Activated CD4-positive, alpha-beta T cell treated with anti-CD3 and anti-CD28 coated beads, Interleukin-2, Interleukin-4, amounts not matched to agents 100 ng/mL and 50 ng/mL, durations not matched to agents 16 hours and 8 hours (primary cell): ENCODE measurements around the gene PMEPA1.

ENCODE experiments used
- DNase-seq: peaks from one replicate; pipeline ENCODE4 v3.0.0-alpha.2; 2020; ENCODE audit warnings: low spot score

PMEPA1 gene

GRCh38 chr20:57693002-57693582 is 16.7 kb downstream of the PMEPA1 start:
- DNase-seq = no peak

- no peak for DNase-seq
Observed at GRCh38 chr20:57692393-57692792, 17.4 kb downstream of the PMEPA1 start.

GRCh38 chr20:57691699-57692098 is 18.1 kb downstream of the PMEPA1 start:
- no peak for DNase-seq

- no peak for DNase-seq
Observed at GRCh38 chr20:57690525-57690924, 19.3 kb downstream of the PMEPA1 start.

GRCh38 chr20:57689745-57690481 is 19.9 kb downstream of the PMEPA1 start:
- no peak for DNase-seq

- DNase-seq = no peak
Observed at GRCh38 chr20:57688864-57689263, 21.0 kb downstream of the PMEPA1 start.

- DNase-seq = no peak
Observed at GRCh38 chr20:57688295-57688694, 21.5 kb downstream of the PMEPA1 start.

GRCh38 chr20:57686931-57687652 is 22.7 kb downstream of the PMEPA1 start:
- no peak for DNase-seq

- DNase-seq = no peak
Observed at GRCh38 chr20:57685146-57685758, 24.6 kb downstream of the PMEPA1 start.

- no peak for DNase-seq
Observed at GRCh38 chr20:57684808-57685140, 25.0 kb downstream of the PMEPA1 start.

- no peak for DNase-seq
Observed at GRCh38 chr20:57683881-57684807, 25.7 kb downstream of the PMEPA1 start.

GRCh38 chr20:57683287-57683686 is 26.5 kb downstream of the PMEPA1 start:
- DNase-seq = no peak

- DNase-seq = no peak
Observed at GRCh38 chr20:57682184-57683101, 27.4 kb downstream of the PMEPA1 start.

- DNase-seq = no peak
Observed at GRCh38 chr20:57680934-57681914, 28.6 kb downstream of the PMEPA1 start.

GRCh38 chr20:57680131-57680716 is 29.6 kb downstream of the PMEPA1 start:
- DNase-seq = no peak

- DNase-seq = no peak
Observed at GRCh38 chr20:57679113-57679512, 30.7 kb downstream of the PMEPA1 start.

GRCh38 chr20:57678340-57678739 is 31.5 kb downstream of the PMEPA1 start:
- no peak for DNase-seq

GRCh38 chr20:57677584-57677982 is 32.2 kb downstream of the PMEPA1 start:
- DNase-seq = no peak
